GM12878 (cell line): ENCODE results near the gene STEAP4. TPM values are rescaled to one million over a fixed set of nuclear protein-coding genes. Genes with fewer than 3 reads are reported as not detected.

Experiments used
- ATAC-seq: fragments of 200-7000 bp; cut with Tn5 transposase; 3 replicates; pipeline ENCODE4 v1.9.1; 2020; ENCODE audit warnings: mild to moderate bottlenecking, moderate library complexity
- BruUV-seq: library from RNA; stranded (reverse); fragments of 400-500 nt; replicated peaks from 2 replicates; lab custom pipeline; 2021; lab: Mats Ljungman, UMichigan
- CTCF ChIA-PET: fragments of 300-600 bp; sonication (Branson Sonifier 250); formaldehyde crosslinking; extraction: SDS; loops from one replicate; lab custom pipeline; 2021; ENCODE audit warnings: inconsistent platforms; lab: Yijun Ruan, JAX
- POLR2A ChIA-PET: fragments of 350-600 bp; formaldehyde crosslinking; extraction: SDS; loops from one replicate; lab custom pipeline; 2021; ENCODE audit warnings: inconsistent platforms; lab: Charles Lee
- RAD21 ChIA-PET: fragments of 300-600 bp; sonication (Branson Sonifier 250); formaldehyde crosslinking; loops from one replicate; lab custom pipeline; 2023; ENCODE audit warnings: antibody characterized with exemption; ENCODE audit not compliant: unreplicated experiment; lab: Charles Lee
- SMC1A ChIA-PET: fragments of 300-600 bp; sonication (Branson Sonifier 250); formaldehyde crosslinking; loops from one replicate; lab custom pipeline; 2023; ENCODE audit not compliant: unreplicated experiment, uncharacterized antibody; lab: Charles Lee
- DNase-seq: peaks from one replicate; pipeline ENCODE4 v3.0.0-alpha.2; 2011; ENCODE audit warnings: low read depth, low spot score
- FAIRE-seq: peaks from 3 replicates; lab custom pipeline; 2011; peaks lifted over from hg19 to GRCh38; lab: Jason Lieb, UNC
- H2AFZ ChIP-seq: 2 replicates; pipeline ENCODE4 v1.6.0; 2011; ENCODE audit warnings: low read depth, low read length, control low read depth; ENCODE audit not compliant: control insufficient read depth
- H3K27ac ChIP-seq: 2 replicates; pipeline ENCODE4 v1.5.1; 2011; ENCODE audit warnings: control low read depth; ENCODE audit not compliant: control insufficient read depth, insufficient read depth
- H3K27me3 ChIP-seq, 2 experiments: replicated peaks in 1 of 2; 2 replicates each; pipeline versions ENCODE4 v1.6.0 to v1.6.1; 2011; ENCODE audit warnings: low read length in 1 of 2; ENCODE audit not compliant: control insufficient read depth in 2 of 2, insufficient read depth in 2 of 2
- H3K36me3 ChIP-seq, 2 experiments: 2 replicates each; pipeline ENCODE4 v1.5.1; 2011; ENCODE audit warnings: low read length in 1 of 2; ENCODE audit not compliant: control insufficient read depth in 2 of 2, insufficient read depth in 2 of 2
- H3K4me1 ChIP-seq: 2 replicates; pipeline ENCODE4 v1.6.1; 2011; ENCODE audit warnings: mild to moderate bottlenecking, low read length, moderate library complexity, mixed read lengths; ENCODE audit not compliant: control insufficient read depth, insufficient read depth
- H3K4me2 ChIP-seq: 2 replicates; pipeline ENCODE4 v1.6.0; 2011; ENCODE audit warnings: control low read depth; ENCODE audit not compliant: control insufficient read depth, insufficient read depth
- H3K4me3 ChIP-seq: fragments of 200-600 bp; sonication (generic); 2 replicates; pipeline ENCODE4 v1.5.1; 2016
- H3K79me2 ChIP-seq: 2 replicates; pipeline ENCODE4 v1.6.0; 2011; ENCODE audit warnings: low read length; ENCODE audit not compliant: control insufficient read depth, insufficient read depth
- H3K9ac ChIP-seq: 2 replicates; pipeline ENCODE4 v1.8.0; 2011; ENCODE audit warnings: low read length, control low read depth, mixed read lengths; ENCODE audit not compliant: control insufficient read depth, insufficient read depth
- H3K9me3 ChIP-seq: replicated peaks from 3 replicates; pipeline ENCODE4 v1.5.1; 2011; ENCODE audit warnings: mild to moderate bottlenecking, low read length; ENCODE audit not compliant: control insufficient read depth, insufficient read depth
- H4K20me1 ChIP-seq: 2 replicates; pipeline ENCODE4 v1.6.0; 2011; ENCODE audit not compliant: control insufficient read depth, insufficient read depth
- CEBPZ ChIP-seq: fragments of 150-350 bp; IDR thresholded peaks from 2 replicates; pipeline ENCODE4 v1.6.1; 2016; ENCODE audit warnings: low read depth, low read length
- EZH2 ChIP-seq: IDR thresholded peaks from 2 replicates; pipeline ENCODE4 v1.6.1; 2012; ENCODE audit warnings: low read depth, mild to moderate bottlenecking, control low read depth, inconsistent platforms, low read length, borderline replicate concordance; ENCODE audit not compliant: control insufficient read depth
- FOS ChIP-seq: IDR thresholded peaks from 3 replicates; pipeline ENCODE4 v1.6.1; 2011; ENCODE audit warnings: borderline replicate concordance; ENCODE audit not compliant: insufficient read length; ENCODE audit errors: extremely low read depth
- HDAC2 ChIP-seq: fragments of 200-600 bp; sonication (generic); IDR thresholded peaks from 2 replicates; pipeline ENCODE4 v1.6.1; 2017
- IRF4 ChIP-seq: IDR thresholded peaks from 2 replicates; pipeline ENCODE4 v1.6.1; 2011; ENCODE audit warnings: low read depth, low read length
- MEF2B ChIP-seq: fragments of 450-650 bp; IDR thresholded peaks from 2 replicates; pipeline ENCODE4 v1.6.1; 2018; ENCODE audit warnings: mild to moderate bottlenecking, moderate library complexity; ENCODE audit not compliant: partially characterized antibody, poor library complexity, severe bottlenecking
- NFIC ChIP-seq: IDR thresholded peaks from 2 replicates; pipeline ENCODE4 v1.6.1; 2012; ENCODE audit warnings: low read depth, mild to moderate bottlenecking, inconsistent platforms, low read length, moderate library complexity
- NR2C2 ChIP-seq: IDR thresholded peaks from 2 replicates; pipeline ENCODE4 v1.6.1; 2011; ENCODE audit warnings: borderline replicate concordance, low read depth; ENCODE audit not compliant: control insufficient read depth, insufficient read length
- NRF1 ChIP-seq: conservative IDR thresholded peaks from 2 replicates; pipeline ENCODE4 v1.6.1; 2011; ENCODE audit warnings: mild to moderate bottlenecking, low read depth, low read length, improper control_type of control experiment
- PAX8 ChIP-seq: fragments of 450-650 bp; IDR thresholded peaks from 2 replicates; pipeline ENCODE4 v1.6.1; 2017; ENCODE audit warnings: mild to moderate bottlenecking, moderate library complexity
- PKNOX1 ChIP-seq: fragments of 450-650 bp; IDR thresholded peaks from 2 replicates; pipeline ENCODE4 v1.6.1; 2016; ENCODE audit warnings: mild to moderate bottlenecking
- PML ChIP-seq: IDR thresholded peaks from 2 replicates; pipeline ENCODE4 v1.6.1; 2012; ENCODE audit warnings: low read length, inconsistent platforms
- SIX5 ChIP-seq: IDR thresholded peaks from 2 replicates; pipeline ENCODE4 v1.6.1; 2011; ENCODE audit warnings: mild to moderate bottlenecking, low read depth, low read length, moderate library complexity; ENCODE audit not compliant: severe bottlenecking
- SMARCA5 ChIP-seq: fragments of 450-650 bp; IDR thresholded peaks from 2 replicates; pipeline ENCODE4 v1.6.1; 2017; ENCODE audit warnings: mild to moderate bottlenecking
- STAT3 ChIP-seq: IDR thresholded peaks from 2 replicates; pipeline ENCODE4 v1.6.1; 2011; ENCODE audit warnings: low read depth, low read length, improper control_type of control experiment
- TARDBP ChIP-seq: IDR thresholded peaks from 2 replicates; pipeline ENCODE4 v1.6.1; 2016; ENCODE audit warnings: borderline replicate concordance
- TCF7 ChIP-seq: IDR thresholded peaks from 2 replicates; pipeline ENCODE4 v1.6.1; 2014; ENCODE audit warnings: antibody characterized with exemption, borderline replicate concordance
- WGBS: methylation state at CpG from one replicate; pipeline ENCODE4 v1.1.6; 2016; ENCODE audit warnings: low lambda C conversion rate; ENCODE audit not compliant: insufficient replicate concordance, insufficient coverage; ENCODE audit errors: missing lambda C conversion rate; 5-methylcytosine and 5-hydroxymethylcytosine counted together
- in situ Hi-C: fragments of 300-500 bp; cut with MboI; formaldehyde crosslinking; loops from 9 replicates; pipeline ENCODE4 v1.14.3; 2018; ENCODE audit warnings: mixed read lengths
- intact Hi-C: fragments of 100-400 bp; cut with micrococcal nuclease; formaldehyde crosslinking; loops from one replicate; pipeline ENCODE4 v1.14.2; 2022; ENCODE audit not compliant: unreplicated experiment
- polyA plus RNA-seq, 11 experiments: library from polyadenylated mRNA; depleted of rRNA in 4 of 11; unstranded in 6 of 11; stranded (reverse) in 5 of 11; fragments of >200 nt; fragmentation: Nextera tagmentation in 4 of 11; fragmentation: Illumina TruSeq in 1 of 11; extraction: Ambion mirVana in 4 of 11; extraction: Trizol in 1 of 11; gene quantifications; 1 replicate in 1 of 11; 2 replicates in 10 of 11; pipeline versions ENCODE4 v1.2.1 to v1.2.3, GENCODE V29; 2011 to 2016; ENCODE audit warnings: inconsistent platforms in 2 of 11, missing spikeins in 2 of 11, low read depth in 1 of 11
- total RNA-seq, 4 experiments: library from RNA; depleted of rRNA in 3 of 4; stranded (reverse); fragments of >200 nt in 3 of 4; fragmentation: Illumina TruSeq in 1 of 4; extraction: Trizol in 1 of 4; gene quantifications; 2 replicates each; pipeline versions ENCODE4 v1.2.1 to v1.2.3, GENCODE V29; 2013 to 2021

Gene STEAP4
- total and polyA plus RNA-seq, 10 of the 15 experiments (the other 5 are each of a cell fraction or from before 2014, with no cell fraction given): 0.13 TPM; not detected in 9

DNA sequence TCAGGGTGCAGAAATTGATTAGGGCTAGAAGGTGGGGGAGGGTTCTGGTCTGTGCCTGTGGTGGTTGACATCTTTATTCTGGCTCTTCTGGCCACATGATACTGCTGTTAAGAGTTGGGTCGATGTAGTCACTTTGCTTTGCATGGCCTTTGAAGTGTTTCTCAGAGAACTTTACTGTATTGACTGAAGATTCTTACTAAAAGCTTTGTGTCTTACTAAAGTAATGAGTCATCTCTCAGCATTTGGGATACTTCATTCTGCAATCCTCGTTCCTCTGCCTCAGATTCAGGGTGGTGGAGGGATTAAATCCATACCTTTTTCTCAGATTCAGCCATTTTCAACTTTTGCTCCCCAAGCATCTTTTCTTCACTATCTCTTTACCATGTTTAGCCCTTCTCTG lies 38.6 kb downstream of the STEAP4 start (continued):
- TF ChIP-seq SIX5: no peak
- TF ChIP-seq TCF7: no peak
- no peak for TF ChIP-seq MEF2B
- TF ChIP-seq HDAC2: no peak
- TF ChIP-seq, all 136 proteins: peak for 0

DNA sequence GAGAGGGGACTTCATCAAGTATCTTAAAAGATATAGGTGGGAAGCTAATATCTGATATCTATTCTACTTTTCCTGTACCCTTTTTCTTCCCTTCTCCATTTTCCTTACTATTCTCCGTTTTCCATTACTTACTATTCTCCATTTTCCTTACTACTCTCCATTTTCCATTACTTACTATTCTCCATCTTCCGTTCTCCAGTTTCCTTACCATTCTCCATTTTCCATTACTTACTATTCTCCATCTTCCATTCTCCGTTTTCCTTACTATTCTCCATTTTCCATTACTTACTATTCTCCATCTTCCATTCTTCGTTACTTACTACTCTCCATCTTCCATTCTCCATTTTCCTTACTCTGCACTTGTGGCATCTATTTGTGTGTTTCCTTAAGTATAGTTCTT lies 39.3 kb downstream of the STEAP4 start:
- H3K27me3 ChIP-seq: no peaks in the 10 kb centered on the region
- no peak for ATAC-seq
- no peak overlapping the region for H2AFZ ChIP-seq
- RAD21 ChIA-PET: no interaction called here
- no peak for TF ChIP-seq CEBPZ
- no peak for TF ChIP-seq PAX8
- TF ChIP-seq NRF1: no peak
- no peak for TF ChIP-seq NFIC
- TF ChIP-seq NR2C2: no peak
- no peak for TF ChIP-seq TARDBP
- no peak for TF ChIP-seq FOS
- TF ChIP-seq PKNOX1: no peak
- no peak for TF ChIP-seq IRF4
- TF ChIP-seq SMARCA5: no peak
- TF ChIP-seq EZH2: no peak
- no peak for TF ChIP-seq PML
- TF ChIP-seq STAT3: no peak
- no peaks in the 10 kb centered on the region for H3K4me1 ChIP-seq
- no peak for DNase-seq
- BruUV-seq: no TSS peak
- intact Hi-C loops (no loop called here), in situ Hi-C loops (no loop called here)
- no peak overlapping the region for H3K9ac ChIP-seq
- no peak overlapping the region for H3K4me2 ChIP-seq
- no peaks in the 10 kb centered on the region for H3K79me2 ChIP-seq
- POLR2A ChIA-PET: no interaction called here
- CTCF ChIA-PET: no interaction called here
- 47% methylated on average over 4 of the region's 4 CpGs for WGBS
- no peak overlapping the region for H3K27ac ChIP-seq
- SMC1A ChIA-PET: interaction anchor here (1.2 kb wide), 1 partner anchor 9 kb away, joined by 3 read pairs; no protein-coding TSS in a partner anchor
- no peak for FAIRE-seq
- no peaks in the 10 kb centered on the region for H3K36me3 ChIP-seq
- no peaks in the 10 kb centered on the region; the same call in 2 of the 3 replicates for H3K9me3 ChIP-seq
- H3K4me3 ChIP-seq: no peak overlapping the region
- no peaks in the 10 kb centered on the region for H4K20me1 ChIP-seq
